A673 (cell line): ENCODE results near the gene GABBR1. TPM values are rescaled to one million over a fixed set of nuclear protein-coding genes. Genes with fewer than 3 reads are reported as not detected.

Experiments used
- BruUV-seq: library from RNA; stranded (reverse); fragments of 400-500 nt; replicated peaks from 2 replicates; lab custom pipeline; 2021; lab: Mats Ljungman, UMichigan
- CTCF ChIA-PET: fragments of 300-600 bp; sonication (Branson Sonifier 250); formaldehyde crosslinking; loops from one replicate; lab custom pipeline; 2022; ENCODE audit warnings: antibody characterized with exemption; lab: Charles Lee
- POLR2A ChIA-PET: fragments of 300-600 bp; sonication (Branson Sonifier 250); formaldehyde crosslinking; loops from one replicate; lab custom pipeline; 2022; ENCODE audit warnings: antibody characterized with exemption; ENCODE audit not compliant: low non-redundant PET; lab: Charles Lee
- DNase-seq: peaks from one replicate; pipeline ENCODE4 v3.0.0-alpha.2; 2015; ENCODE audit warnings: low spot score
- H3K27ac ChIP-seq: fragments of 200-600 bp; sonication (generic); 2 replicates; pipeline ENCODE4 v1.5.1; 2016; ENCODE audit warnings: mixed run types, low read depth, mild to moderate bottlenecking, mixed read lengths, antibody characterized with exemption, low read length; ENCODE audit not compliant: poor library complexity, severe bottlenecking
- H3K27me3 ChIP-seq: fragments of 200-600 bp; sonication (generic); replicated peaks from 2 replicates; pipeline ENCODE4 v1.6.1; 2017; ENCODE audit warnings: mixed run types, low read depth, mild to moderate bottlenecking, mixed read lengths, antibody characterized with exemption, low read length; ENCODE audit not compliant: insufficient read depth, poor library complexity
- H3K36me3 ChIP-seq: fragments of 200-600 bp; sonication (generic); 2 replicates; pipeline ENCODE4 v1.6.1; 2016; ENCODE audit warnings: mixed run types, mild to moderate bottlenecking, mixed read lengths, antibody characterized with exemption, low read length; ENCODE audit not compliant: insufficient read depth, poor library complexity, severe bottlenecking
- H3K4me1 ChIP-seq: fragments of 200-600 bp; sonication (generic); 2 replicates; pipeline ENCODE4 v1.6.1; 2017; ENCODE audit warnings: mixed run types, mild to moderate bottlenecking, mixed read lengths, antibody characterized with exemption, low read length; ENCODE audit not compliant: insufficient read depth, poor library complexity, severe bottlenecking
- H3K4me3 ChIP-seq: fragments of 200-600 bp; sonication (generic); 2 replicates; pipeline ENCODE4 v1.5.1; 2016; ENCODE audit warnings: low read depth, mixed run types, mild to moderate bottlenecking, mixed read lengths, low read length; ENCODE audit not compliant: poor library complexity, severe bottlenecking
- H3K9me3 ChIP-seq: fragments of 200-600 bp; sonication (generic); 2 replicates; pipeline ENCODE4 v1.6.1; 2016; ENCODE audit warnings: mixed run types, low read depth, mild to moderate bottlenecking, mixed read lengths, antibody characterized with exemption, low read length; ENCODE audit not compliant: poor library complexity, severe bottlenecking
- CTCF ChIP-seq: fragments of 300-800, 200-600 bp; sonication (generic); conservative IDR thresholded peaks from 2 replicates; pipeline ENCODE4 v1.5.1; 2017; ENCODE audit warnings: low read depth, mild to moderate bottlenecking, antibody characterized with exemption, low read length, moderate library complexity, mixed read lengths
- EZH2 ChIP-seq: fragments of 200-600 bp; sonication (generic); IDR thresholded peaks from 2 replicates; pipeline ENCODE4 v1.6.1; 2017; ENCODE audit warnings: borderline replicate concordance, low read depth, mild to moderate bottlenecking, mixed read lengths, antibody characterized with exemption, low read length; ENCODE audit not compliant: poor library complexity, severe bottlenecking
- intact Hi-C: fragments of 100-400 bp; cut with micrococcal nuclease; formaldehyde crosslinking; loops from one replicate; pipeline ENCODE4 v1.10.0; 2022; ENCODE audit not compliant: unreplicated experiment
- total RNA-seq: library from RNA; stranded (reverse); gene quantifications from 2 replicates; pipeline ENCODE4 v1.2.3, GENCODE V29; 2021

The GABBR1 gene
- total RNA-seq, 1 experiment from 2014 or later: 81.3 TPM

DNA sequence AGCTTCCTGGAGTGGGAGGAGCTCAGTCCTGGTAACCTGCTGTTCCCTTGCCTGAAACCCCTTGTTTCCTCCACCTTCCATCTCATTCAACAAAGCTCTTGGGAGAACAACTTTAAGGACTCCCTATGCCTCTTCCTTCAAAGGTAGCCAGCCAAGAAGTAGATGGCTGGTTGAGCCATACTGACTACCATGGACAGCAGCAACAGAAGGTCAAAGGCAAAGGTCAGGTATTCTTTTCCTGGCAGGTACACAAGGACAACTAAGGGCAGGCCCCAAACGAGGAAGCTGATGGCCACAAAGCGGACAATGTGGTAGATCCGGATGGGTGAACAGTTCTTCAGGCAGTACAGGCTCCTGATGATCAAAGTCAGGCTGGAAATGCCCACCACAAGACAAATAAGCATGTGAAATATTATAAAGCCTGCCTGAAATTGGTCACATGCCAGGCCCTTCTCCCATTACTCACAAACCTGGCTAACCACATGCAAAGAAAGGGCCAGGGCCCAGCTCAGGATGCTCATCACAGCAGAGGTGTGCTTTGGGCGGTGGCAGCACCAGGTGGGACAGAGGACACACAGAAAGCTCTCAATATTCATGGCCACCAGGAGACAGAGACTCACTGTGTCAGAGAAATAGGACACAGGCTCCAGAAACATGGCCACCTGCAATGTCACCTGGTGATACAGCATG, 95.1 kb downstream of the GABBR1 start:
- CTCF ChIA-PET: no interaction called here
- no peaks in the 10 kb centered on the region for H3K9me3 ChIP-seq
- intact Hi-C loops: no loop called here

GRCh38 chr6:29532320-29532951, 100.5 kb downstream of the GABBR1 start:
- Histone ChIP-seq H3K9me3 (no peaks in the 10 kb centered on the region), H3K27me3 (peaks cover 3% of the 10 kb centered on the region), H3K4me3 (no peak overlapping the region), H3K27ac (no peak overlapping the region), H3K36me3 (no peaks in the 10 kb centered on the region), H3K4me1 (no peaks in the 10 kb centered on the region)
- no TSS peak for BruUV-seq
- ChIA-PET CTCF (no interaction called here), POLR2A (no interaction called here)
- intact Hi-C loops: no loop called here
- DNase-seq: no peak
- no peak for TF ChIP-seq CTCF
- no peak for TF ChIP-seq EZH2

More for the DNA sequence above, 95.1 kb downstream of the GABBR1 start:
- Histone ChIP-seq H3K36me3 (no peaks in the 10 kb centered on the region), H3K4me1 (no peaks in the 10 kb centered on the region), H3K27ac (no peak overlapping the region), H3K27me3 (peaks cover 32% of the 10 kb centered on the region), H3K4me3 (no peak overlapping the region)
- TF ChIP-seq CTCF: no peak
- no peak for TF ChIP-seq EZH2
- BruUV-seq: no TSS peak
- no peak for DNase-seq
- POLR2A ChIA-PET: no interaction called here

- ChIA-PET POLR2A (no interaction called here), CTCF (no interaction called here)
- Histone ChIP-seq H3K4me3 (no peak overlapping the region), H3K36me3 (no peaks in the 10 kb centered on the region), H3K27ac (no peak overlapping the region), H3K4me1 (no peaks in the 10 kb centered on the region), H3K27me3 (no peaks in the 10 kb centered on the region), H3K9me3 (no peaks in the 10 kb centered on the region)
- BruUV-seq: no TSS peak
- TF ChIP-seq CTCF: no peak
- TF ChIP-seq EZH2: no peak
- intact Hi-C loops: no loop called here
- no peak for DNase-seq
Measured at GRCh38 chr6:29531668-29532067, 101.3 kb downstream of the GABBR1 start.
